ENCODE measurements around the gene OSBPL3.

- TF ChIP-seq REST (IDR thresholded peaks at IDR 0.05) (no peak), TAF1 (conservative IDR thresholded peaks at IDR 0.05) (no peak), CTCF (IDR thresholded peaks at IDR 0.05; ENCODE audit: low read depth, low read length, missing input control) (no peak), SP1 (IDR thresholded peaks at IDR 0.05) (no peak)
Measured at GRCh38 chr7:24926623-24927524, 53.1 kb downstream of the OSBPL3 start.

Data from liver (tissue), 3 donors.